NCI-H774 (cell line): ENCODE results near the gene MAPT.
"Not testable (repeated sequence)": the region's sequence is repeated elsewhere in the genome, so short reads cannot be mapped to it uniquely, and the experiment has no call there.

Experiments
- DNase-seq: peaks from one replicate; lab custom pipeline; 2025; lab: John Stamatoyannopoulos, UW

The MAPT gene

GRCh38 chr17:45953561-45953960 is 59.2 kb downstream of the MAPT start:
- DNase-seq: no peak

GRCh38 chr17:45954914-45955313 is 60.6 kb downstream of the MAPT start:
- DNase-seq: no peak

- no peak for DNase-seq
These were observed 61.0 kb downstream of the MAPT start for GRCh38 chr17:45955326-45955725.

GRCh38 chr17:45956090-45956489 is 61.7 kb downstream of the MAPT start:
- no peak for DNase-seq

- not testable (repeated sequence) for DNase-seq
These were observed 62.4 kb downstream of the MAPT start for GRCh38 chr17:45956746-45957145.

GRCh38 chr17:45958307-45958706 is 64.0 kb downstream of the MAPT start:
- no peak for DNase-seq

- no peak for DNase-seq
These were observed 64.8 kb downstream of the MAPT start for GRCh38 chr17:45958994-45959665.

- no peak for DNase-seq
These were observed 66.0 kb downstream of the MAPT start for GRCh38 chr17:45960311-45960710.

- DNase-seq: no peak
These were observed 66.9 kb downstream of the MAPT start for GRCh38 chr17:45961206-45961605.

- DNase-seq: no peak
These were observed 68.0 kb downstream of the MAPT start for GRCh38 chr17:45962221-45962972.

- no peak for DNase-seq
These were observed 68.9 kb downstream of the MAPT start for GRCh38 chr17:45963283-45963682.

- DNase-seq: no peak
These were observed 69.5 kb downstream of the MAPT start for GRCh38 chr17:45963889-45964288.

GRCh38 chr17:45964634-45965033 is 70.3 kb downstream of the MAPT start:
- DNase-seq: no peak

- DNase-seq: no peak
These were observed 71.5 kb downstream of the MAPT start for GRCh38 chr17:45965812-45966211.

- no peak for DNase-seq
These were observed 72.4 kb downstream of the MAPT start for GRCh38 chr17:45966606-45967280.

- no peak for DNase-seq
These were observed 73.0 kb downstream of the MAPT start for GRCh38 chr17:45967378-45967777.

- no peak for DNase-seq
These were observed 74.4 kb downstream of the MAPT start for GRCh38 chr17:45968732-45969131.

GRCh38 chr17:45969726-45970125 is 75.4 kb downstream of the MAPT start:
- no peak for DNase-seq

GRCh38 chr17:45970659-45971058 is 76.3 kb downstream of the MAPT start:
- no peak for DNase-seq

GRCh38 chr17:45971698-45972141 is 77.4 kb downstream of the MAPT start:
- DNase-seq: no peak

GRCh38 chr17:45972531-45972930 is 78.2 kb downstream of the MAPT start:
- no peak for DNase-seq

- DNase-seq: no peak
These were observed 78.9 kb downstream of the MAPT start for GRCh38 chr17:45973099-45973780.
